Measurements from ENCODE around the gene VAPA.

DNA sequence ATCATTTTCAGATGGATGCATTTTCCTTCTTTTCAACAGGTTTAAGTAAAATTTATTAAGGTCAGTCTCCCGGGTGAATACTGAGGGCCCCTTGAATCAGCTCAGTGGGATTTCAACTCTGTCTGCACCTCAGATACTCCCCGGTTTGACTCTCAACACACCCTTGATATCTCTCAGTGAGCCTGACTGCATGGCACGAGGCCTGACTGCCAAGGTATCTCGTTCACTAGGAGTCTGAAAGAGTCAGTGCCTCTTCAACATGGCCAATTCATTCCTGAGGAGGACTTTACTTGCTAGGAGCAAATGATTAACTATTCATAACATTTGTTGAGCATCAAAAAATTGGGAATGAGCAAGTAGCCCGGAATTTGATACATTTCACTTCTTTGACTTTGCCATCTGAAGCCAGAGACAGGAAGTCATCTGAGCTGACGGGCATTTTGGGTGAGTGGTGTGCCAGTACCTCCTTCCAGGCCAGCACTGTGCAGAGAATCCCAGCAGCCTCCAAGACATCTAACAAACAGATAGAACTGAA is 81.0 kb downstream of the VAPA start:
- TF ChIP-seq, protein P1, sequence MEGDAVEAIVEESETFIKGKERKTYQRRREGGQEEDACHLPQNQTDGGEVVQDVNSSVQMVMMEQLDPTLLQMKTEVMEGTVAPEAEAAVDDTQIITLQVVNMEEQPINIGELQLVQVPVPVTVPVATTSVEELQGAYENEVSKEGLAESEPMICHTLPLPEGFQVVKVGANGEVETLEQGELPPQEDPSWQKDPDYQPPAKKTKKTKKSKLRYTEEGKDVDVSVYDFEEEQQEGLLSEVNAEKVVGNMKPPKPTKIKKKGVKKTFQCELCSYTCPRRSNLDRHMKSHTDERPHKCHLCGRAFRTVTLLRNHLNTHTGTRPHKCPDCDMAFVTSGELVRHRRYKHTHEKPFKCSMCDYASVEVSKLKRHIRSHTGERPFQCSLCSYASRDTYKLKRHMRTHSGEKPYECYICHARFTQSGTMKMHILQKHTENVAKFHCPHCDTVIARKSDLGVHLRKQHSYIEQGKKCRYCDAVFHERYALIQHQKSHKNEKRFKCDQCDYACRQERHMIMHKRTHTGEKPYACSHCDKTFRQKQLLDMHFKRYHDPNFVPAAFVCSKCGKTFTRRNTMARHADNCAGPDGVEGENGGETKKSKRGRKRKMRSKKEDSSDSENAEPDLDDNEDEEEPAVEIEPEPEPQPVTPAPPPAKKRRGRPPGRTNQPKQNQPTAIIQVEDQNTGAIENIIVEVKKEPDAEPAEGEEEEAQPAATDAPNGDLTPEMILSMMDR (IDR thresholded peaks at IDR 0.05), result no peak
- no peak for TF ChIP-seq POLR2A (IDR thresholded peaks at IDR 0.05)

Data from right lobe of liver (tissue), 4 donors.